WI38 (cell line): ENCODE measurements around the gene TACC3.

Experiments
- H3K4me3 ChIP-seq: 2 replicates; pipeline ENCODE4 v1.5.1; 2011; ENCODE audit warnings: low read depth, mild to moderate bottlenecking, control low read depth, low read length
- CTCF ChIP-seq: IDR thresholded peaks from 2 replicates; pipeline ENCODE4 v1.5.1; 2012; ENCODE audit warnings: low read depth, mild to moderate bottlenecking, control low read depth, low read length

The TACC3 gene

GRCh38 chr4:1727117-1728031, 6.1 kb downstream of the TACC3 start:
- H3K4me3 ChIP-seq = no peak overlapping the region
- no peak for TF ChIP-seq CTCF

- no peak overlapping the region for H3K4me3 ChIP-seq
- no peak for TF ChIP-seq CTCF
Measured at GRCh38 chr4:1728061-1728980, 7.0 kb downstream of the TACC3 start.

GRCh38 chr4:1730532-1731135, 9.3 kb downstream of the TACC3 start:
- no peak overlapping the region for H3K4me3 ChIP-seq
- TF ChIP-seq CTCF = no peak

- H3K4me3 ChIP-seq = no peak overlapping the region
- TF ChIP-seq CTCF = no peak
Measured at GRCh38 chr4:1731180-1731579, 9.9 kb downstream of the TACC3 start.

GRCh38 chr4:1732911-1733310, 11.6 kb downstream of the TACC3 start:
- TF ChIP-seq CTCF = no peak
- no peak overlapping the region for H3K4me3 ChIP-seq

GRCh38 chr4:1735215-1735614, 13.9 kb downstream of the TACC3 start:
- H3K4me3 ChIP-seq = no peak overlapping the region
- no peak for TF ChIP-seq CTCF

GRCh38 chr4:1736812-1737211, 15.5 kb downstream of the TACC3 start:
- no peak for TF ChIP-seq CTCF
- H3K4me3 ChIP-seq = no peak overlapping the region
